Peyer's patch (tissue), 4 donors: ENCODE measurements around the gene FAR1. TPM values are rescaled to one million over a fixed set of nuclear protein-coding genes. Genes with fewer than 3 reads are reported as not detected.
A peak's percentile ranks its signal among the peaks of the same experiment; 100 is the strongest.

ENCODE experiments used
- DNase-seq, 3 donors: peaks; one replicate each; pipeline ENCODE4 v3.0.0-alpha.2; 2017 to 2019
- H3K27ac ChIP-seq, 4 donors: fragments of 200-600 bp; sonication (generic); one replicate each; pipeline ENCODE4 v1.5.1; 2016 to 2019
- H3K27me3 ChIP-seq, 2 donors: fragments of 200-600 bp; sonication (generic); one replicate each; pipeline ENCODE4 v1.5.1; 2019
- H3K36me3 ChIP-seq, 3 donors: fragments of 200-600 bp; sonication (generic); one replicate each; pipeline ENCODE4 v1.5.1; 2016 to 2019
- H3K4me1 ChIP-seq, 4 donors: fragments of 200-600 bp; sonication (generic); one replicate each; pipeline ENCODE4 v1.5.1; 2016 to 2019
- H3K4me3 ChIP-seq, 4 donors: fragments of 200-600 bp; sonication (generic); 1 replicate in 3 of 4; 2 replicates in 1 of 4; pipeline ENCODE4 v1.5.1; 2016 to 2019; ENCODE audit warnings: mild to moderate bottlenecking in 1 of 4
- H3K9me3 ChIP-seq, 4 donors: fragments of 200-600 bp; sonication (generic); one replicate each; pipeline ENCODE4 v1.5.1; 2016 to 2019; ENCODE audit warnings: mild to moderate bottlenecking in 1 of 4
- CTCF ChIP-seq, 6 experiments: fragments of 450-650 bp in 4 of 6; fragments of 200-600 bp in 2 of 6; sonication (generic) in 1 of 6; IDR thresholded peaks; one replicate each; pipeline ENCODE4 v1.5.1; 2017 to 2019; ENCODE audit warnings: antibody characterized with exemption in 6 of 6, mild to moderate bottlenecking in 3 of 6, moderate library complexity in 1 of 6
- POLR2A ChIP-seq, 2 donors: fragments of 450-650 bp; IDR thresholded peaks; one replicate each; pipeline ENCODE4 v1.5.1; 2017; ENCODE audit warnings: antibody characterized with exemption in 2 of 2, mild to moderate bottlenecking in 2 of 2, moderate library complexity in 2 of 2
- total RNA-seq, 4 donors: library from RNA; depleted of rRNA; stranded (reverse); fragments of >200 nt; gene quantifications; one replicate each; pipeline ENCODE4 v1.1.0, GENCODE V29; 2016

The FAR1 gene
- total RNA-seq, 4 donors from 2014 or later, result 35.2 to 125 (median 74.0) TPM

GRCh38 chr11:13674799-13675509 is 6.5 kb downstream of the FAR1 start:
- no peak overlapping the region for H3K27ac ChIP-seq
- no peaks in the 10 kb centered on the region for H3K27me3 ChIP-seq
- no peak overlapping the region for H3K4me3 ChIP-seq
- no peak for DNase-seq
- no peaks in the 10 kb centered on the region for H3K9me3 ChIP-seq
- no peaks in the 10 kb centered on the region for H3K36me3 ChIP-seq
- peaks cover 0 to 33% (median 0%) of the 10 kb centered on the region in 4 donors for H3K4me1 ChIP-seq
- TF ChIP-seq CTCF (IDR thresholded peaks at IDR 0.05), result no peak
- no peak for TF ChIP-seq POLR2A (IDR thresholded peaks at IDR 0.05)

DNA sequence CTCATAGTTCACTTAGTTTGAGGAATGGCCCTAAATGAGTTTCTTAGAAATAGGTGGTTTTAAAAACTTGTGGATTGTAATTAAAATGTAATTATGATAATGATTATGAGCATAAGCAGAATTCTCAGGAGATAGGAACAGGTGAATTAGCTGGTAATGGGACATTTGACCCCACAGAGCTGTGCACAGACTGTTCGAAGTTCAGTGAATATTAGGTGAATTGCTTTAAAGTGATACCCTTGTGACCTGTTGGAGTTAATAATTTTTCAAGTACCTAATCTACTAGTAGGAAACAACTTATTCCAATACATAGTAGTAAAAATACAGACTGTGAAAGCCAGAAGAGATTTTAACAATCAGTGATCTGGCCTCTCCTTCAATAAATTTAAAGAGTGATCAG is 8.1 kb downstream of the FAR1 start:
- DNase-seq, result no peak
- peaks cover 0 to 39% (median 0%) of the 10 kb centered on the region in 4 donors for H3K4me1 ChIP-seq

GRCh38 chr11:13679768-13680167 is 11.3 kb downstream of the FAR1 start:
- no peak for DNase-seq
- TF ChIP-seq POLR2A (IDR thresholded peaks at IDR 0.05) (no peak), CTCF (IDR thresholded peaks at IDR 0.05) (no peak)
- H3K9me3 ChIP-seq, result no peaks in the 10 kb centered on the region
- peak overlapping the region in 2 of 4 donors; percentile 7 to 18 for H3K27ac ChIP-seq
- H3K4me1 ChIP-seq, result peaks cover 0 to 50% (median 0%) of the 10 kb centered on the region in 4 donors
- H3K36me3 ChIP-seq, result no peaks in the 10 kb centered on the region
- H3K4me3 ChIP-seq, result no peak overlapping the region
- H3K27me3 ChIP-seq, result no peaks in the 10 kb centered on the region

More for the DNA sequence above, 8.1 kb downstream of the FAR1 start:
- no peak for TF ChIP-seq CTCF (IDR thresholded peaks at IDR 0.05)
- no peak for TF ChIP-seq POLR2A (IDR thresholded peaks at IDR 0.05)
- H3K36me3 ChIP-seq, result no peaks in the 10 kb centered on the region
- no peak overlapping the region for H3K4me3 ChIP-seq
- peak overlapping the region in 1 of 4 donors; percentile 3 for H3K27ac ChIP-seq
- H3K27me3 ChIP-seq, result no peaks in the 10 kb centered on the region
- no peaks in the 10 kb centered on the region for H3K9me3 ChIP-seq

DNA sequence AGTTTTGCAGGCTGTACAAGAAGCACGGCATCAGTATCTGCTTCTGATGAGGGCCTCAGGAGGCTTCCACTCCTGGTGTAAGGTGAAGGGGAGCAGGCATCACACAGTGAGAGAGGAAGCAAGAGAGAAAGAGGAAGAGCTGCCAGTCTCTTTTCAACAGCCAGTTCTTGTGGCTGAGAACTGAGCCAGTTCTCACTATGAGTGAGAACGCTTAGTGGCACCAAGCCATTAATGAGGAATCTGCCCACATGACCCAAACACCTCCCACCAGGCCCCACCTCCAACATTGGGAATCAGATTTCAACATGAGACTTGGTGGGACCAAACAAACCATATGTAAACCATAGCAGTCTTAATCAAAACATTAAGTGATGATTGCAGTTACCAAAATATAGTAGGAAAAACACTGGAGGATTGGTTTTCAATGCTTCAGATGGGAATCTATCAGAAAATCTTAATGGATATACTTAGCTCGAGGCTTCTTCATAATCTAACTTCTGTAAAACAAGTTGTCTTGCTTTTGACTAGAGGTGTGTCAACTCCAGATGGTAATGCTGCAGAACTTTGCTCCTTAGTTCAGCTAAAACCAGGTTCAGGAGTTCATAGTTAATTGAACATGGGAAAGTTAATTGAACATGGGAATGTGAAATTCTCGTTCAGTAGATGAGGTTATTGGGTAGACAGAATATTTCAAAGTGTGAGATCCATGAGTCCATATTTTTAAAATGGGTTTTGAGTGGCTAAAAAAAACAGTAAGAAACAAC is 12.2 kb downstream of the FAR1 start:
- peaks cover 0 to 50% (median 0%) of the 10 kb centered on the region in 4 donors for H3K4me1 ChIP-seq
- TF ChIP-seq CTCF (IDR thresholded peaks at IDR 0.05), result no peak
- TF ChIP-seq POLR2A (IDR thresholded peaks at IDR 0.05), result no peak
- no peak overlapping the region for H3K4me3 ChIP-seq
- no peaks in the 10 kb centered on the region for H3K36me3 ChIP-seq
- H3K27me3 ChIP-seq, result no peaks in the 10 kb centered on the region
- peak overlapping the region in 3 of 4 donors; percentile 18 to 70 (median 43) for H3K27ac ChIP-seq
- H3K9me3 ChIP-seq, result no peaks in the 10 kb centered on the region
- DNase-seq, result no peak

DNA sequence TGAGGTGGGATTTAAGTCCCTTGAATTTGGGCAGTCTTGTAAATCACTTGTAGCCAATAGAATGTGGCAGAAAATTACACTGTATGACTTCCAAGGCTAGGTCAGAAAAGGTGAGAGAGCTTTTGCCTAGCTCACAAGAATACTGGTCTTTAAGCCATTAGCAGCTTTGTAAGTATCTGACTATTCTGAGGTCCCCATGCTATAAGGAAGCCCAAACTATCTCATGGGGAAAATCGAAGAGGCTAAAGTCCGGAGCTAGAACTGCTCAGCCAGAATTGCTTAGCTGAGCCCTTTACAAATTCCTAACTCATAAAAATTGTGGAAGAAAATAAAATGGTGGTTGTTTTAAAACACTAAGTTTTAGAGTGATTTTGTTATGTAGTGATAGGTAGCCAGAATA is 13.0 kb downstream of the FAR1 start:
- no peak for DNase-seq
- Histone ChIP-seq H3K9me3 (no peaks in the 10 kb centered on the region), H3K36me3 (no peaks in the 10 kb centered on the region), H3K4me3 (no peak overlapping the region), H3K4me1 (peaks cover 0 to 45% (median 0%) of the 10 kb centered on the region in 4 donors), H3K27me3 (no peaks in the 10 kb centered on the region), H3K27ac (peak overlapping the region in 1 of 4 donors; percentile 60)
- TF ChIP-seq POLR2A (IDR thresholded peaks at IDR 0.05), result no peak
- TF ChIP-seq CTCF (IDR thresholded peaks at IDR 0.05), result no peak
